Hepatocyte (in vitro differentiated cells): Measurements from ENCODE around the gene CIAO3. TPM values are rescaled to one million over a fixed set of nuclear protein-coding genes. Genes with fewer than 3 reads are reported as not detected.

Experiments used
- DNase-seq: peaks from one replicate; pipeline ENCODE4 v3.0.0-alpha.2; 2016; ENCODE audit warnings: low spot score
- H2AFZ ChIP-seq: fragments of 200-600 bp; sonication (generic); 2 replicates; pipeline ENCODE4 v1.6.0; 2016; ENCODE audit warnings: antibody characterized with exemption, mild to moderate bottlenecking
- H3K27ac ChIP-seq: fragments of 200-600 bp; sonication (generic); 2 replicates; pipeline ENCODE4 v1.5.1; 2016; ENCODE audit warnings: mild to moderate bottlenecking
- H3K27me3 ChIP-seq: fragments of 200-600 bp; sonication (generic); 2 replicates; pipeline ENCODE4 v1.6.1; 2016
- H3K36me3 ChIP-seq: fragments of 200-600 bp; sonication (generic); replicated peaks from 2 replicates; pipeline ENCODE4 v1.5.1; 2016; ENCODE audit warnings: low read depth; ENCODE audit not compliant: insufficient read depth
- H3K4me1 ChIP-seq: fragments of 200-600 bp; sonication (generic); 2 replicates; pipeline ENCODE4 v1.5.1; 2016; ENCODE audit warnings: mild to moderate bottlenecking, moderate library complexity; ENCODE audit not compliant: insufficient read depth
- H3K4me2 ChIP-seq: fragments of 200-600 bp; sonication (generic); 2 replicates; pipeline ENCODE4 v1.6.0; 2016
- H3K4me3 ChIP-seq: fragments of 200-600 bp; sonication (generic); 2 replicates; pipeline ENCODE4 v1.5.1; 2016; ENCODE audit warnings: mild to moderate bottlenecking
- H3K79me2 ChIP-seq: fragments of 200-600 bp; sonication (generic); 2 replicates; pipeline ENCODE4 v1.6.0; 2017; ENCODE audit warnings: mild to moderate bottlenecking
- H3K9me2 ChIP-seq: fragments of 200-600 bp; sonication (generic); replicated peaks from 2 replicates; pipeline ENCODE4 v1.6.0; 2017; ENCODE audit warnings: mild to moderate bottlenecking; ENCODE audit not compliant: insufficient read depth
- H3K9me3 ChIP-seq: fragments of 200-600 bp; sonication (generic); 2 replicates; pipeline ENCODE4 v1.5.1; 2016; ENCODE audit warnings: low read depth, mild to moderate bottlenecking
- H4K20me1 ChIP-seq: fragments of 200-600 bp; sonication (generic); 2 replicates; pipeline ENCODE4 v1.6.0; 2016; ENCODE audit warnings: mild to moderate bottlenecking; ENCODE audit not compliant: insufficient read depth, poor library complexity, severe bottlenecking
- CTCF ChIP-seq: fragments of 200-600 bp; sonication (generic); IDR thresholded peaks from 2 replicates; pipeline ENCODE4 v1.5.1; 2016; ENCODE audit warnings: antibody characterized with exemption, mild to moderate bottlenecking; ENCODE audit not compliant: poor library complexity
- EZH2 ChIP-seq: fragments of 200-600 bp; sonication (generic); IDR thresholded peaks from 2 replicates; pipeline ENCODE4 v1.6.1; 2016; ENCODE audit warnings: antibody characterized with exemption, mild to moderate bottlenecking, borderline replicate concordance
- EZH2phosphoT487 ChIP-seq: fragments of 200-600 bp; sonication (generic); IDR thresholded peaks from one replicate; pipeline ENCODE4 v1.6.1; 2018; ENCODE audit warnings: antibody characterized with exemption, mild to moderate bottlenecking, low read depth, moderate library complexity; ENCODE audit not compliant: unreplicated experiment, severe bottlenecking
- WGBS: methylation state at CpG from one replicate; pipeline ENCODE4 v1.1.6; 2016; ENCODE audit warnings: low lambda C conversion rate; ENCODE audit errors: missing lambda C conversion rate; 5-methylcytosine and 5-hydroxymethylcytosine counted together
- polyA plus RNA-seq: library from polyadenylated mRNA; unstranded; fragments of >200 nt; fragmentation: Nextera tagmentation; extraction: Ambion mirVana; gene quantifications from 2 replicates; pipeline ENCODE4 v1.2.1, GENCODE V29; 2016
- total RNA-seq: library from RNA; depleted of rRNA; stranded (reverse); fragments of >200 nt; gene quantifications from 2 replicates; pipeline ENCODE4 v1.2.3, GENCODE V29; 2014

CIAO3 gene
- total and polyA plus RNA-seq, 2 experiments from 2014 or later: 39.0 to 42.8 TPM

- no peak overlapping the region for H3K27ac ChIP-seq
- peak; percentile 25 for TF ChIP-seq CTCF
- no peak for TF ChIP-seq EZH2phosphoT487
- peaks cover 45% of the 10 kb centered on the region for H3K79me2 ChIP-seq
- 88% methylated on average over 8 of the region's 10 CpGs for WGBS
- H3K27me3 ChIP-seq: no peaks in the 10 kb centered on the region
- H3K9me2 ChIP-seq: no peaks in the 10 kb centered on the region
- peak; percentile 53 for DNase-seq
- H3K4me3 ChIP-seq: no peak overlapping the region
- no peaks in the 10 kb centered on the region for H3K9me3 ChIP-seq
- H3K4me1 ChIP-seq: peaks cover 33% of the 10 kb centered on the region
- H2AFZ ChIP-seq: no peak overlapping the region
- no peaks in the 10 kb centered on the region for H3K36me3 ChIP-seq
- no peak overlapping the region for H3K4me2 ChIP-seq
- peaks cover 22% of the 10 kb centered on the region for H4K20me1 ChIP-seq
These were observed 54.8 kb downstream of the CIAO3 start for GRCh38 chr16:685967-686366.

- TF ChIP-seq EZH2 (no peak), CTCF (no peak), EZH2phosphoT487 (no peak)
- Histone ChIP-seq H3K4me1 (peaks cover 33% of the 10 kb centered on the region), H3K4me3 (no peak overlapping the region), H3K79me2 (peaks cover 48% of the 10 kb centered on the region), H3K4me2 (peak overlapping the region; percentile 91), H3K9me3 (no peaks in the 10 kb centered on the region), H4K20me1 (peaks cover 27% of the 10 kb centered on the region), H3K9me2 (no peaks in the 10 kb centered on the region), H3K36me3 (no peaks in the 10 kb centered on the region), H2AFZ (no peak overlapping the region), H3K27me3 (no peaks in the 10 kb centered on the region), H3K27ac (no peak overlapping the region)
- 96% methylated on average over 47 of the region's 61 CpGs for WGBS
- DNase-seq: no peak
These were observed 55.7 kb downstream of the CIAO3 start for GRCh38 chr16:684961-685696.

- H3K9me3 ChIP-seq: no peaks in the 10 kb centered on the region
- TF ChIP-seq EZH2: no peak
- TF ChIP-seq CTCF: no peak
- peak; percentile 98 for DNase-seq
- H3K36me3 ChIP-seq: no peaks in the 10 kb centered on the region
- no peaks in the 10 kb centered on the region for H3K9me2 ChIP-seq
- H3K27ac ChIP-seq: peak within 1 kb of the TSS; percentile 81
- H3K4me3 ChIP-seq: peak within 1 kb of the TSS; percentile 57
- peaks cover 27% of the 10 kb centered on the region for H4K20me1 ChIP-seq
- 20% methylated on average over 44 of the region's 91 CpGs for WGBS
- H3K4me2 ChIP-seq: peak within 1 kb of the TSS; percentile 98
- H3K79me2 ChIP-seq: peaks cover 40% of the 10 kb centered on the region
- peaks cover 31% of the 10 kb centered on the region for H3K4me1 ChIP-seq
- peak within 1 kb of the TSS; percentile 56 for H2AFZ ChIP-seq
- H3K27me3 ChIP-seq: no peaks in the 10 kb centered on the region
These were observed 56.6 kb downstream of the CIAO3 start, which contains the start of gene JMJD8 for GRCh38 chr16:684071-684794. TSS of gene JMJD8 (minus strand) at chr16:684334. CDS start at chr16:684319, 15 bp downstream.
